K562 (cell line): ENCODE results near the gene CPPED1. TPM values are rescaled to one million over a fixed set of nuclear protein-coding genes. Genes with fewer than 3 reads are reported as not detected.

ENCODE experiments used
- CBFA2T3 ChIP-seq: fragments of 450-650 bp; IDR thresholded peaks from 2 replicates; pipeline ENCODE4 v1.6.1; 2017
- CREM ChIP-seq: IDR thresholded peaks from 2 replicates; pipeline ENCODE4 v1.6.1; 2014; ENCODE audit warnings: antibody characterized with exemption, low read depth
- DDX20 ChIP-seq: fragments of 450-650 bp; IDR thresholded peaks from 2 replicates; pipeline ENCODE4 v1.6.1; 2016; ENCODE audit warnings: missing genetic modification characterization, low read depth, mild to moderate bottlenecking, missing compliant biosample characterization, moderate library complexity
- ESRRA ChIP-seq: fragments of 450-650 bp; IDR thresholded peaks from 2 replicates; pipeline ENCODE4 v1.6.1; 2014; ENCODE audit warnings: low read depth, mild to moderate bottlenecking, moderate library complexity, borderline replicate concordance
- ETS1 ChIP-seq: conservative IDR thresholded peaks from 2 replicates; pipeline ENCODE4 v1.6.1; 2011; ENCODE audit warnings: low read depth, mild to moderate bottlenecking, low read length; ENCODE audit not compliant: control insufficient read depth
- FOSL1 ChIP-seq: fragments of 200-800 bp; sonication (Bioruptor generic); conservative IDR thresholded peaks from 2 replicates; pipeline ENCODE4 v1.6.1; 2016; ENCODE audit warnings: missing genetic modification characterization, missing compliant biosample characterization
- MTA2 ChIP-seq: fragments of 450-650 bp; IDR thresholded peaks from 2 replicates; pipeline ENCODE4 v1.6.1; 2016; ENCODE audit warnings: low read depth
- NR2C2 ChIP-seq, 2 experiments: fragments of 200-800 bp in 1 of 2; sonication (Bioruptor generic) in 1 of 2; sonication (generic) in 1 of 2; formaldehyde crosslinking in 1 of 2; IDR thresholded peaks; 2 replicates each; pipeline versions ENCODE4 v1.6.1 to v1.8.0; 2016 to 2022; ENCODE audit warnings: mild to moderate bottlenecking in 1 of 2, missing compliant biosample characterization in 1 of 2, missing genetic modification characterization in 1 of 2, missing genetic modification reagents in 1 of 2
- PYGO2 ChIP-seq: fragments of 450-650 bp; IDR thresholded peaks from 2 replicates; pipeline ENCODE4 v1.6.1; 2016; ENCODE audit warnings: mild to moderate bottlenecking, missing genetic modification characterization, moderate library complexity, missing compliant biosample characterization
- SMARCA4 ChIP-seq: fragments of 450-650 bp; IDR thresholded peaks from 2 replicates; pipeline ENCODE4 v1.6.1; 2016
- SMARCB1 ChIP-seq: IDR thresholded peaks from 2 replicates; pipeline ENCODE4 v1.6.1; 2011; ENCODE audit warnings: improper control_type of control experiment, low read depth; ENCODE audit not compliant: insufficient read length
- ZBED1 ChIP-seq: IDR thresholded peaks from 2 replicates; pipeline ENCODE4 v1.6.1; 2014
- ZNF398 ChIP-seq: fragments of 250-450 bp; sonication (Bioruptor Pico); IDR thresholded peaks from 2 replicates; pipeline ENCODE4 v1.8.0; 2021; ENCODE audit warnings: moderate library complexity, mild to moderate bottlenecking, inconsistent platforms
- polyA plus RNA-seq, 8 experiments: library from polyadenylated mRNA; depleted of rRNA in 4 of 8; stranded (reverse) in 5 of 8; unstranded in 3 of 8; fragments of >200 nt; fragmentation: Nextera tagmentation in 2 of 8; fragmentation: Illumina TruSeq in 1 of 8; extraction: Ambion mirVana in 2 of 8; extraction: Trizol in 1 of 8; gene quantifications; 2 replicates each; pipeline versions ENCODE4 v1.2.1 to v1.2.3, GENCODE V29; 2011 to 2014; ENCODE audit warnings: inconsistent platforms in 1 of 8, missing spikeins in 1 of 8
- total RNA-seq, 7 experiments: library from RNA; depleted of rRNA in 6 of 7; stranded (reverse); fragments of >200 nt in 6 of 7; fragmentation: Illumina TruSeq in 2 of 7; extraction: Trizol in 2 of 7; gene quantifications; 2 replicates each; pipeline versions ENCODE4 v1.2.1 to v1.2.3, GENCODE V29; 2011 to 2021; ENCODE audit warnings: low replicate concordance in 1 of 7
- TF ChIP-seq, protein P1 (sequence below): sonication (generic); formaldehyde crosslinking; IDR thresholded peaks from 2 replicates; pipeline ENCODE4 v1.8.0; 2022; ENCODE audit warnings: mild to moderate bottlenecking, missing genetic modification reagents
- TF ChIP-seq, protein P2 (sequence below): fragments of 250-450 bp; sonication (Bioruptor Pico); IDR thresholded peaks from 2 replicates; pipeline ENCODE4 v1.8.0; 2022; ENCODE audit warnings: moderate library complexity, mild to moderate bottlenecking, inconsistent platforms
- TF ChIP-seq, protein P3 (sequence below), 2 experiments: fragments of 250-450 bp in 1 of 2; fragments of 450-650 bp in 1 of 2; sonication (Bioruptor Pico) in 1 of 2; IDR thresholded peaks; 2 replicates each; pipeline versions ENCODE4 v1.6.1 to v1.8.0; 2016 to 2021; ENCODE audit warnings: mild to moderate bottlenecking in 2 of 2, moderate library complexity in 2 of 2, missing compliant biosample characterization in 1 of 2, missing genetic modification characterization in 1 of 2

The CPPED1 gene
- total and polyA plus RNA-seq, 9 of the 15 experiments (the other 6 are each of a cell fraction or from before 2014, with no cell fraction given): 7.5 to 25.7 (median 16.9) TPM

- peak; percentile 69; the same call in 1 of the 2 replicates for TF ChIP-seq DDX20
- TF ChIP-seq, protein P1, sequence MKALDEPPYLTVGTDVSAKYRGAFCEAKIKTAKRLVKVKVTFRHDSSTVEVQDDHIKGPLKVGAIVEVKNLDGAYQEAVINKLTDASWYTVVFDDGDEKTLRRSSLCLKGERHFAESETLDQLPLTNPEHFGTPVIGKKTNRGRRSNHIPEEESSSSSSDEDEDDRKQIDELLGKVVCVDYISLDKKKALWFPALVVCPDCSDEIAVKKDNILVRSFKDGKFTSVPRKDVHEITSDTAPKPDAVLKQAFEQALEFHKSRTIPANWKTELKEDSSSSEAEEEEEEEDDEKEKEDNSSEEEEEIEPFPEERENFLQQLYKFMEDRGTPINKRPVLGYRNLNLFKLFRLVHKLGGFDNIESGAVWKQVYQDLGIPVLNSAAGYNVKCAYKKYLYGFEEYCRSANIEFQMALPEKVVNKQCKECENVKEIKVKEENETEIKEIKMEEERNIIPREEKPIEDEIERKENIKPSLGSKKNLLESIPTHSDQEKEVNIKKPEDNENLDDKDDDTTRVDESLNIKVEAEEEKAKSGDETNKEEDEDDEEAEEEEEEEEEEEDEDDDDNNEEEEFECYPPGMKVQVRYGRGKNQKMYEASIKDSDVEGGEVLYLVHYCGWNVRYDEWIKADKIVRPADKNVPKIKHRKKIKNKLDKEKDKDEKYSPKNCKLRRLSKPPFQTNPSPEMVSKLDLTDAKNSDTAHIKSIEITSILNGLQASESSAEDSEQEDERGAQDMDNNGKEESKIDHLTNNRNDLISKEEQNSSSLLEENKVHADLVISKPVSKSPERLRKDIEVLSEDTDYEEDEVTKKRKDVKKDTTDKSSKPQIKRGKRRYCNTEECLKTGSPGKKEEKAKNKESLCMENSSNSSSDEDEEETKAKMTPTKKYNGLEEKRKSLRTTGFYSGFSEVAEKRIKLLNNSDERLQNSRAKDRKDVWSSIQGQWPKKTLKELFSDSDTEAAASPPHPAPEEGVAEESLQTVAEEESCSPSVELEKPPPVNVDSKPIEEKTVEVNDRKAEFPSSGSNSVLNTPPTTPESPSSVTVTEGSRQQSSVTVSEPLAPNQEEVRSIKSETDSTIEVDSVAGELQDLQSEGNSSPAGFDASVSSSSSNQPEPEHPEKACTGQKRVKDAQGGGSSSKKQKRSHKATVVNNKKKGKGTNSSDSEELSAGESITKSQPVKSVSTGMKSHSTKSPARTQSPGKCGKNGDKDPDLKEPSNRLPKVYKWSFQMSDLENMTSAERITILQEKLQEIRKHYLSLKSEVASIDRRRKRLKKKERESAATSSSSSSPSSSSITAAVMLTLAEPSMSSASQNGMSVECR (CRISPR knock-in tag): no peak
- TF ChIP-seq ESRRA: peak; percentile 65; the same call in 1 of the 2 replicates
- peak; percentile 95 for TF ChIP-seq SMARCA4
- TF ChIP-seq, protein P2, sequence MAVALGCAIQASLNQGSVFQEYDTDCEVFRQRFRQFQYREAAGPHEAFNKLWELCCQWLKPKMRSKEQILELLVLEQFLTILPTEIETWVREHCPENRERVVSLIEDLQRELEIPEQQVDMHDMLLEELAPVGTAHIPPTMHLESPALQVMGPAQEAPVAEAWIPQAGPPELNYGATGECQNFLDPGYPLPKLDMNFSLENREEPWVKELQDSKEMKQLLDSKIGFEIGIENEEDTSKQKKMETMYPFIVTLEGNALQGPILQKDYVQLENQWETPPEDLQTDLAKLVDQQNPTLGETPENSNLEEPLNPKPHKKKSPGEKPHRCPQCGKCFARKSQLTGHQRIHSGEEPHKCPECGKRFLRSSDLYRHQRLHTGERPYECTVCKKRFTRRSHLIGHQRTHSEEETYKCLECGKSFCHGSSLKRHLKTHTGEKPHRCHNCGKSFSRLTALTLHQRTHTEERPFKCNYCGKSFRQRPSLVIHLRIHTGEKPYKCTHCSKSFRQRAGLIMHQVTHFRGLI (CRISPR knock-in tag): no peak
- no peak for TF ChIP-seq NR2C2 (CRISPR knock-in tag; IDR thresholded peaks at IDR 0.05)
- TF ChIP-seq NR2C2 (tag; IDR thresholded peaks at IDR 0.05): peak; percentile 85
- TF ChIP-seq MTA2: peak; percentile 84
- peak; percentile 62 for TF ChIP-seq CREM
- no peak for TF ChIP-seq ETS1
- TF ChIP-seq, protein P3, sequence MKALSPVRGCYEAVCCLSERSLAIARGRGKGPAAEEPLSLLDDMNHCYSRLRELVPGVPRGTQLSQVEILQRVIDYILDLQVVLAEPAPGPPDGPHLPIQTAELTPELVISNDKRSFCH (CRISPR knock-in tag; IDR thresholded peaks at IDR 0.05): no peak
- TF ChIP-seq, protein P3 (tag; IDR thresholded peaks at IDR 0.05): peak; percentile 31; the same call in 1 of the 2 replicates
- no peak for TF ChIP-seq ZBED1
- peak; percentile 100 for TF ChIP-seq FOSL1 (tag)
- TF ChIP-seq CBFA2T3: peak; percentile 93
- no peak for TF ChIP-seq SMARCB1
- peak; percentile 31; the same call in 1 of the 2 replicates for TF ChIP-seq ZNF398 (CRISPR knock-in tag)
- TF ChIP-seq PYGO2 (tag): 0 out of 2 replicates have a peak, but pooled peaks have one; percentile 49
Measured at GRCh38 chr16:12613131-12613991, 190.3 kb downstream of the CPPED1 start (continued).
